H1 (cell line): ENCODE results near the gene ABCB11. TPM values are rescaled to one million over a fixed set of nuclear protein-coding genes. Genes with fewer than 3 reads are reported as not detected.

Experiments
- CTCF ChIA-PET: fragments of 300-600 bp; sonication (Branson Sonifier 250); formaldehyde crosslinking; loops from one replicate; lab custom pipeline; 2021; ENCODE audit not compliant: partially characterized antibody; lab: Charles Lee
- POLR2A ChIA-PET: fragments of 300-600 bp; sonication (Branson Sonifier 250); formaldehyde crosslinking; loops from one replicate; lab custom pipeline; 2021; ENCODE audit warnings: inconsistent platforms; ENCODE audit not compliant: partially characterized antibody; lab: Charles Lee
- DNase-seq, 2 experiments: peaks; one replicate each; pipeline versions ENCODE4 v3.0.0 to v3.0.0-alpha.2; 2010 to 2022; ENCODE audit warnings: low spot score in 2 of 2, low read depth in 1 of 2, mixed read lengths in 1 of 2
- FAIRE-seq: peaks from 2 replicates; lab custom pipeline; 2011; peaks lifted over from hg19 to GRCh38; lab: Jason Lieb, UNC
- H2AFZ ChIP-seq: 2 replicates; pipeline ENCODE4 v1.8.1; 2012; ENCODE audit warnings: low read length, inconsistent platforms
- H2AK5ac ChIP-seq: 2 replicates; pipeline ENCODE4 v1.6.1; 2013; ENCODE audit warnings: low read depth, low read length
- H2BK120ac ChIP-seq: replicated peaks from 2 replicates; pipeline ENCODE3; 2013; ENCODE audit warnings: low read depth, low read length, inconsistent platforms
- H2BK12ac ChIP-seq: 2 replicates; pipeline ENCODE4 v1.6.1; 2013; ENCODE audit warnings: low read depth, low read length
- H2BK15ac ChIP-seq: 2 replicates; pipeline ENCODE4 v1.6.1; 2013; ENCODE audit warnings: low read length
- H2BK20ac ChIP-seq: 2 replicates; pipeline ENCODE4 v1.6.1; 2013; ENCODE audit warnings: low read length
- H2BK5ac ChIP-seq: 2 replicates; pipeline ENCODE4 v1.6.1; 2013; ENCODE audit warnings: low read depth, low read length
- H3K14ac ChIP-seq: 2 replicates; pipeline ENCODE4 v1.6.1; 2013; ENCODE audit warnings: inconsistent platforms; ENCODE audit not compliant: insufficient read length
- H3K18ac ChIP-seq: 2 replicates; pipeline ENCODE4 v1.6.1; 2013; ENCODE audit warnings: low read length; ENCODE audit errors: extremely low read depth
- H3K23ac ChIP-seq: 2 replicates; pipeline ENCODE4 v1.6.1; 2013; ENCODE audit warnings: inconsistent platforms; ENCODE audit not compliant: insufficient read length
- H3K23me2 ChIP-seq: 2 replicates; pipeline ENCODE4 v1.6.1; 2013; ENCODE audit warnings: low read depth, low read length
- H3K27ac ChIP-seq: 2 replicates; pipeline ENCODE4 v1.6.1; 2011; ENCODE audit warnings: low read depth, low read length, inconsistent platforms
- H3K27me3 ChIP-seq, 4 experiments: replicated peaks in 1 of 4; 1 replicate in 1 of 4; 2 replicates in 3 of 4; pipeline versions ENCODE4 v1.6.1 to v1.8.1; 2011 to 2013; ENCODE audit warnings: low read length in 3 of 4, mild to moderate bottlenecking in 3 of 4, inconsistent platforms in 2 of 4, mixed read lengths in 2 of 4, moderate library complexity in 1 of 4; ENCODE audit not compliant: control insufficient read depth in 3 of 4, insufficient read depth in 3 of 4; ENCODE audit errors: extremely low read depth in 1 of 4
- H3K36me3 ChIP-seq, 4 experiments: 2 replicates each; pipeline versions ENCODE4 v1.6.1 to v1.8.1; 2011 to 2013; ENCODE audit warnings: mild to moderate bottlenecking in 4 of 4, low read length in 3 of 4, moderate library complexity in 2 of 4, control low read depth in 1 of 4, inconsistent platforms in 1 of 4; ENCODE audit not compliant: insufficient read depth in 4 of 4, control insufficient read depth in 2 of 4
- H3K4ac ChIP-seq: replicated peaks from 2 replicates; pipeline ENCODE3; 2013; ENCODE audit warnings: low read length, low read depth, mixed read lengths, inconsistent platforms; ENCODE audit not compliant: insufficient read length
- H3K4me1 ChIP-seq, 4 experiments: replicated peaks in 1 of 4; 1 replicate in 1 of 4; 2 replicates in 3 of 4; pipeline versions ENCODE4 v1.6.1 to v1.8.1; 2011 to 2013; ENCODE audit warnings: low read length in 3 of 4, inconsistent platforms in 2 of 4, mixed read lengths in 1 of 4; ENCODE audit not compliant: insufficient read depth in 4 of 4, control insufficient read depth in 3 of 4
- H3K4me2 ChIP-seq, 2 experiments: 2 replicates each; pipeline versions ENCODE4 v1.6.1 to v1.8.1; 2011 to 2013; ENCODE audit warnings: low read depth in 2 of 2, low read length in 2 of 2, control low read depth in 1 of 2, inconsistent platforms in 1 of 2, mild to moderate bottlenecking in 1 of 2; ENCODE audit not compliant: insufficient read depth in 1 of 2
- H3K4me3 ChIP-seq, 4 experiments: fragments of 200-600, 300-600 bp in 1 of 4; sonication (generic), shearing (Covaris generic), sonication (Bioruptor Twin) in 1 of 4; 2 replicates each; pipeline versions ENCODE4 v1.5.1 to v1.8.1; 2011 to 2016; ENCODE audit warnings: low read length in 4 of 4, low read depth in 3 of 4, control low read depth in 2 of 4, inconsistent platforms in 2 of 4, mild to moderate bottlenecking in 2 of 4, mixed read lengths in 1 of 4, moderate library complexity in 1 of 4; ENCODE audit not compliant: insufficient read depth in 2 of 4; ENCODE audit errors: extremely low read depth in 1 of 4
- H3K56ac ChIP-seq: replicated peaks from 2 replicates; pipeline ENCODE3; 2013; ENCODE audit warnings: low read depth, mild to moderate bottlenecking, mixed read lengths, low read length, inconsistent platforms; ENCODE audit not compliant: insufficient read length
- H3K79me1 ChIP-seq: 2 replicates; pipeline ENCODE4 v1.6.1; 2013; ENCODE audit warnings: low read depth, low read length, control low read depth
- H3K79me2 ChIP-seq, 2 experiments: 2 replicates each; pipeline versions ENCODE4 v1.6.1 to v1.8.1; 2012 to 2013; ENCODE audit warnings: low read length in 2 of 2, mild to moderate bottlenecking in 2 of 2, inconsistent platforms in 1 of 2; ENCODE audit not compliant: insufficient read depth in 2 of 2, control insufficient read depth in 1 of 2
- H3K9ac ChIP-seq, 4 experiments: replicated peaks in 1 of 4; 1 replicate in 1 of 4; 2 replicates in 3 of 4; pipeline versions ENCODE4 v1.6.1 to v1.8.1; 2011 to 2013; ENCODE audit warnings: low read depth in 3 of 4, low read length in 3 of 4, control low read depth in 2 of 4, mild to moderate bottlenecking in 2 of 4, moderate library complexity in 2 of 4, inconsistent platforms in 1 of 4; ENCODE audit errors: extremely low read depth in 1 of 4
- H3K9me3 ChIP-seq, 2 experiments: 2 replicates each; pipeline versions ENCODE4 v1.6.1 to v1.8.1; 2012 to 2013; ENCODE audit warnings: mild to moderate bottlenecking in 2 of 2, moderate library complexity in 2 of 2, control low read depth in 1 of 2, inconsistent platforms in 1 of 2, low read depth in 1 of 2, low read length in 1 of 2, mixed read lengths in 1 of 2; ENCODE audit not compliant: insufficient read depth in 2 of 2
- H4K20me1 ChIP-seq, 2 experiments: replicated peaks in 1 of 2; 2 replicates each; pipeline versions ENCODE3 to v1.8.1; 2011 to 2013; ENCODE audit warnings: inconsistent platforms in 2 of 2, low read length in 2 of 2, mild to moderate bottlenecking in 1 of 2; ENCODE audit not compliant: insufficient read depth in 2 of 2, control insufficient read depth in 1 of 2
- H4K5ac ChIP-seq: 2 replicates; pipeline ENCODE4 v1.6.1; 2013; ENCODE audit warnings: low read length, low read depth, mixed read lengths, inconsistent platforms; ENCODE audit not compliant: insufficient read length
- H4K8ac ChIP-seq: 2 replicates; pipeline ENCODE4 v1.8.0; 2013; ENCODE audit warnings: mild to moderate bottlenecking, moderate library complexity, low read length, inconsistent platforms; ENCODE audit not compliant: insufficient read depth; ENCODE audit errors: extremely low read depth
- H4K91ac ChIP-seq: replicated peaks from 2 replicates; pipeline ENCODE3; 2013; ENCODE audit warnings: low read length, mixed read lengths, inconsistent platforms; ENCODE audit not compliant: insufficient read length
- ATF3 ChIP-seq: IDR thresholded peaks from 2 replicates; pipeline ENCODE4 v1.6.1; 2011; ENCODE audit warnings: low read depth, mild to moderate bottlenecking, low read length; ENCODE audit not compliant: insufficient read depth
- HDAC2 ChIP-seq, 2 experiments: fragments of 300-600 bp in 1 of 2; sonication (generic) in 1 of 2; IDR thresholded peaks; 2 replicates each; pipeline ENCODE4 v1.6.1; 2011 to 2012; ENCODE audit warnings: low read depth in 2 of 2, low read length in 2 of 2, mild to moderate bottlenecking in 2 of 2, moderate library complexity in 2 of 2, borderline replicate concordance in 1 of 2, inconsistent platforms in 1 of 2
- JUND ChIP-seq: IDR thresholded peaks from 2 replicates; pipeline ENCODE4 v1.6.1; 2011; ENCODE audit warnings: mild to moderate bottlenecking, improper control_type of control experiment, low read length
- RBBP5 ChIP-seq: IDR thresholded peaks from 2 replicates; pipeline ENCODE4 v1.7.1; 2012; ENCODE audit warnings: low read depth, mild to moderate bottlenecking, inconsistent platforms, low read length, moderate library complexity, borderline replicate concordance
- TAF7 ChIP-seq: optimal IDR thresholded peaks from 2 replicates; pipeline ENCODE3; 2011; ENCODE audit warnings: low read depth, mild to moderate bottlenecking, inconsistent platforms, low read length, moderate library complexity, borderline replicate concordance
- ZNF274 ChIP-seq: IDR thresholded peaks from 2 replicates; pipeline ENCODE4 v1.7.0; 2012; ENCODE audit warnings: low read length, borderline replicate concordance; ENCODE audit errors: extremely low read depth
- WGBS, 2 experiments: shearing (Covaris generic) in 1 of 2; methylation state at CpG; one replicate each; pipeline versions ENCODE4 v1.1.6 to v1.1.7; 2013 to 2015; ENCODE audit warnings: low lambda C conversion rate in 2 of 2, mixed read lengths in 2 of 2, inconsistent platforms in 1 of 2, low coverage in 1 of 2, missing lambda C conversion rate in 1 of 2; ENCODE audit not compliant: insufficient replicate concordance in 2 of 2, insufficient coverage in 1 of 2, insufficient read length in 1 of 2; ENCODE audit errors: extremely low coverage in 1 of 2, missing lambda C conversion rate in 1 of 2; 5-methylcytosine and 5-hydroxymethylcytosine counted together
- polyA plus RNA-seq, 7 experiments: library from polyadenylated mRNA; depleted of rRNA in 3 of 7; stranded (reverse) in 5 of 7; unstranded in 2 of 7; fragments of >200 nt in 5 of 7; fragments of 200-250 nt in 2 of 7; gene quantifications; 1 replicate in 5 of 7; 2 replicates in 1 of 7; 4 replicates in 1 of 7; pipeline versions ENCODE4 v1.2.1 to v1.2.3, GENCODE V29; 2011 to 2013; ENCODE audit warnings: missing spikeins in 2 of 7, mixed read lengths in 2 of 7
- total RNA-seq: library from RNA; stranded (reverse); fragmentation: NEBNext Ultra II Directional; extraction: Animal tissue kit (Norgen Biotek cat#: 25700); gene quantifications from 2 replicates; pipeline ENCODE4 v1.2.1, GENCODE V29; 2021

The ABCB11 gene
- total and polyA plus RNA-seq, 2 of the 8 experiments (the other 6 are each of a cell fraction or from before 2014, with no cell fraction given) = not detected

GRCh38 chr2:169065422-169065821 is 34.3 kb upstream of the ABCB11 start:
- Histone ChIP-seq H3K79me1 (no peaks in the 10 kb centered on the region), H3K27me3 (no peaks in the 10 kb centered on the region), H3K4me2 (no peak overlapping the region), H3K9ac (no peak overlapping the region), H3K23ac (no peak overlapping the region), H2BK12ac (no peak overlapping the region), H3K4me3 (no peak overlapping the region), H2AFZ (no peak overlapping the region), H2BK20ac (no peak overlapping the region), H4K91ac (no peak overlapping the region), H3K4me1 (no peaks in the 10 kb centered on the region), H3K27ac (no peak overlapping the region), H3K23me2 (no peaks in the 10 kb centered on the region; the same call in 1 of the 2 replicates), H3K4ac (no peak overlapping the region), H2BK15ac (no peak overlapping the region), H3K14ac (no peak overlapping the region), H2BK5ac (no peak overlapping the region), H4K20me1 (no peaks in the 10 kb centered on the region), H4K8ac (no peak overlapping the region), H3K56ac (no peak overlapping the region), H3K9me3 (no peaks in the 10 kb centered on the region), H3K36me3 (no peaks in the 10 kb centered on the region), H2AK5ac (no peak overlapping the region), H3K18ac (no peak overlapping the region), H3K79me2 (no peaks in the 10 kb centered on the region), H4K5ac (no peak overlapping the region), H2BK120ac (no peak overlapping the region)
- WGBS, 2 experiments = 76% methylated on average over 1 of the region's 1 CpG; no CpG with 5 or more reads in 1 of the 2 experiments
- TF ChIP-seq RBBP5 (no peak), HDAC2 (IDR thresholded peaks at IDR 0.05; ENCODE audit: borderline replicate concordance in 1 of 2, low read depth in 2 of 2, low read length in 2 of 2) (no peak), JUND (no peak), TAF7 (no peak), ZNF274 (no peak), ATF3 (no peak)
- no peak for FAIRE-seq
- DNase-seq = no peak
- ChIA-PET POLR2A (interaction anchor here (0.6 kb wide), 1 partner anchor 687 kb away, joined by 3 read pairs; no protein-coding TSS in a partner anchor), CTCF (interaction anchor here (0.6 to 1.9 kb wide), 2 partner anchors 10 to 18 kb away, joined by 5 to 10 read pairs; no protein-coding TSS in a partner anchor)
